Spleen (tissue), 11 donors: Measurements from ENCODE around the gene SLC19A2. TPM values are rescaled to one million over a fixed set of nuclear protein-coding genes. Genes with fewer than 3 reads are reported as not detected.
"Not testable (repeated sequence)": the region's sequence is repeated elsewhere in the genome, so short reads cannot be mapped to it uniquely, and the experiment has no call there.

Experiments used
- DNase-seq: peaks from one replicate; pipeline ENCODE4 v3.0.0-alpha.2; 2020
- H3K27ac ChIP-seq, 8 donors: fragments of 200-600 bp; sonication (generic) in 7 of 8; 1 replicate in 4 of 8; 2 replicates in 4 of 8; pipeline versions ENCODE4 v1.5.0 to v1.8.0; 2016 to 2021; ENCODE audit warnings: inconsistent platforms in 4 of 8, mild to moderate bottlenecking in 4 of 8, moderate library complexity in 1 of 8
- H3K27me3 ChIP-seq, 7 donors: fragments of 200-600 bp; sonication (generic) in 6 of 7; replicated peaks in 1 of 7; 1 replicate in 4 of 7; 2 replicates in 3 of 7; pipeline versions ENCODE4 v1.5.0 to v1.8.0; 2016 to 2021; ENCODE audit warnings: inconsistent platforms in 3 of 7, mild to moderate bottlenecking in 1 of 7
- H3K36me3 ChIP-seq, 6 donors: fragments of 200-600 bp; sonication (generic) in 5 of 6; 1 replicate in 4 of 6; 2 replicates in 2 of 6; pipeline versions ENCODE4 v1.5.0 to v1.8.0; 2016 to 2021; ENCODE audit warnings: inconsistent platforms in 2 of 6
- H3K4me1 ChIP-seq, 6 donors: fragments of 200-600 bp; sonication (generic) in 5 of 6; 1 replicate in 3 of 6; 2 replicates in 3 of 6; pipeline versions ENCODE4 v1.5.0 to v1.8.0; 2016 to 2021; ENCODE audit warnings: inconsistent platforms in 3 of 6
- H3K4me3 ChIP-seq, 8 donors: fragments of 200-600 bp; sonication (generic) in 7 of 8; 1 replicate in 4 of 8; 2 replicates in 4 of 8; pipeline versions ENCODE4 v1.5.0 to v1.8.0; 2016 to 2021; ENCODE audit warnings: inconsistent platforms in 4 of 8, mild to moderate bottlenecking in 4 of 8, moderate library complexity in 2 of 8
- H3K9me3 ChIP-seq, 8 donors: fragments of 200-600 bp; sonication (generic) in 7 of 8; 1 replicate in 4 of 8; 2 replicates in 4 of 8; pipeline versions ENCODE4 v1.5.0 to v1.8.0; 2016 to 2021; ENCODE audit warnings: inconsistent platforms in 4 of 8
- POLR2A ChIP-seq, 3 donors: fragments of 450-650 bp; IDR thresholded peaks; one replicate each; pipeline ENCODE4 v1.5.1; 2017; ENCODE audit warnings: antibody characterized with exemption in 3 of 3, mild to moderate bottlenecking in 1 of 3
- POLR2AphosphoS5 ChIP-seq, 3 donors: sonication (generic); formaldehyde crosslinking; IDR thresholded peaks; one replicate each; pipeline ENCODE4 v1.5.1; 2017; ENCODE audit warnings: antibody characterized with exemption in 3 of 3
- WGBS, 5 donors: extraction: QIAGEN DNeasy Blood & Tissue Kit in 3 of 5; methylation state at CpG; one replicate each; pipeline versions ENCODE4 v1.1.5 to v1.1.7; 2013 to 2018; 5-methylcytosine and 5-hydroxymethylcytosine counted together
- intact Hi-C: fragments of 100-400 bp; cut with DNase I; formaldehyde crosslinking; loops from one replicate; pipeline ENCODE4 v1.15.0; 2023; ENCODE audit warnings: low total_unique reads
- polyA plus RNA-seq, 3 donors: library from polyadenylated mRNA; stranded (reverse); fragments of 200-250 nt; gene quantifications; one replicate each; pipeline ENCODE4 v1.2.1, GENCODE V29; 2013
- total RNA-seq, 7 donors: library from RNA; depleted of rRNA in 3 of 7; stranded (reverse); fragments of >200 nt in 3 of 7; fragmentation: NEBNext Ultra II Directional in 4 of 7; extraction: Animal tissue kit (Norgen Biotek cat#: 25700) in 4 of 7; gene quantifications; one replicate each; pipeline versions ENCODE4 v1.1.0 to v1.2.1, GENCODE V29; 2016 to 2021
- TF ChIP-seq, protein P1 (sequence below), 11 experiments: fragments of 200-600 bp in 7 of 11; fragments of 450-650 bp in 4 of 11; sonication (generic) in 4 of 11; IDR thresholded peaks in 8 of 11; conservative IDR thresholded peaks in 3 of 11; 1 replicate in 7 of 11; 2 replicates in 4 of 11; pipeline versions ENCODE4 v1.4.0 to v1.8.0; 2016 to 2021; ENCODE audit warnings: antibody characterized with exemption in 11 of 11, inconsistent platforms in 4 of 11, mild to moderate bottlenecking in 1 of 11
- donor health status: healthy with polysubstance abuse.
- donor health status: DM: no; HTN: no; CAD: no; lungs with moderate emphysema.
- donor health status: DM: no; HTN: no; CAD: no.
- donor health status: Bipolar disorder and iron deficiency.
- donor health status: healthy.
- donor health status: DM: no; HTN: no; CAD: no.
- donor health status: DM: yes; HTN: yes; CAD: no.

The SLC19A2 gene
- total and polyA plus RNA-seq, 10 donors, result 2.0 to 6.7 (median 3.6) TPM

- no peak for DNase-seq
- Histone ChIP-seq H3K4me3 (no peak overlapping the region), H3K4me1 (peaks cover 0 to 14% (median 5%) of the 10 kb centered on the region in 6 donors), H3K27ac (no peak overlapping the region), H3K9me3 (no peaks in the 10 kb centered on the region), H3K36me3 (no peaks in the 10 kb centered on the region), H3K27me3 (no peaks in the 10 kb centered on the region)
- WGBS, 5 donors, result 10 to 16% (median 12%) methylated on average over 3 of the region's 3 CpGs
- intact Hi-C loops, result no loop called here
- TF ChIP-seq POLR2A (IDR thresholded peaks at IDR 0.05), result no peak
- TF ChIP-seq POLR2AphosphoS5 (IDR thresholded peaks at IDR 0.05), result no peak
- TF ChIP-seq, protein P1, sequence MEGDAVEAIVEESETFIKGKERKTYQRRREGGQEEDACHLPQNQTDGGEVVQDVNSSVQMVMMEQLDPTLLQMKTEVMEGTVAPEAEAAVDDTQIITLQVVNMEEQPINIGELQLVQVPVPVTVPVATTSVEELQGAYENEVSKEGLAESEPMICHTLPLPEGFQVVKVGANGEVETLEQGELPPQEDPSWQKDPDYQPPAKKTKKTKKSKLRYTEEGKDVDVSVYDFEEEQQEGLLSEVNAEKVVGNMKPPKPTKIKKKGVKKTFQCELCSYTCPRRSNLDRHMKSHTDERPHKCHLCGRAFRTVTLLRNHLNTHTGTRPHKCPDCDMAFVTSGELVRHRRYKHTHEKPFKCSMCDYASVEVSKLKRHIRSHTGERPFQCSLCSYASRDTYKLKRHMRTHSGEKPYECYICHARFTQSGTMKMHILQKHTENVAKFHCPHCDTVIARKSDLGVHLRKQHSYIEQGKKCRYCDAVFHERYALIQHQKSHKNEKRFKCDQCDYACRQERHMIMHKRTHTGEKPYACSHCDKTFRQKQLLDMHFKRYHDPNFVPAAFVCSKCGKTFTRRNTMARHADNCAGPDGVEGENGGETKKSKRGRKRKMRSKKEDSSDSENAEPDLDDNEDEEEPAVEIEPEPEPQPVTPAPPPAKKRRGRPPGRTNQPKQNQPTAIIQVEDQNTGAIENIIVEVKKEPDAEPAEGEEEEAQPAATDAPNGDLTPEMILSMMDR (IDR thresholded peaks at IDR 0.05 in 8 of 11, conservative IDR thresholded peaks at IDR 0.05 in 3 of 11), result no peak
Observed at GRCh38 chr1:169508432-169509338, 22.9 kb upstream of the SLC19A2 start.

DNA sequence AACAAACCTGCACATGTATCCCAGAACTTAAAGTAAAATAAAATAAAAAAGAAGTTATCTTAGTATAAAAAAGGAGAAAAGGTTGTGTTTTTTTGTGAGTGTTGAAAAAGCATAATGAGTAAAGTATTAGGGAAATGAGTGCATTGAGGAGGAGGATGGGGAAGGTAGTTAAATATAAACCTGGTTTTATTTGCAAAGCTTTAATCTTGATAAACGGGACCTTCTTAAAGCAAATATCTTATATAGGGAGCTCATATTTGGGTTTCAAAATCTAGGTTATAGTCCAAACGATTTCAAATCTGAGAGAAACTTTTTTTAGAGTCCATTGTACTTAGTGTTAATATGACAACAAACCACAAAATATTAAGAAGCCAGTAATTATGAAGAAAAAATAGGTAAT is 21.7 kb upstream of the SLC19A2 start:
- DNase-seq, result no peak
- no peak for TF ChIP-seq POLR2A (IDR thresholded peaks at IDR 0.05)
- Histone ChIP-seq H3K4me1 (peaks cover 0 to 14% (median 5%) of the 10 kb centered on the region in 6 donors), H3K36me3 (no peaks in the 10 kb centered on the region), H3K27ac (no peak overlapping the region), H3K27me3 (no peaks in the 10 kb centered on the region), H3K9me3 (peaks cover 0 to 1% (median 0%) of the 10 kb centered on the region in 8 donors), H3K4me3 (no peak overlapping the region)
- WGBS, 5 donors, result 76 to 84% (median 83%) methylated on average over 2 of the region's 2 CpGs
- intact Hi-C loops, result no loop called here

DNA sequence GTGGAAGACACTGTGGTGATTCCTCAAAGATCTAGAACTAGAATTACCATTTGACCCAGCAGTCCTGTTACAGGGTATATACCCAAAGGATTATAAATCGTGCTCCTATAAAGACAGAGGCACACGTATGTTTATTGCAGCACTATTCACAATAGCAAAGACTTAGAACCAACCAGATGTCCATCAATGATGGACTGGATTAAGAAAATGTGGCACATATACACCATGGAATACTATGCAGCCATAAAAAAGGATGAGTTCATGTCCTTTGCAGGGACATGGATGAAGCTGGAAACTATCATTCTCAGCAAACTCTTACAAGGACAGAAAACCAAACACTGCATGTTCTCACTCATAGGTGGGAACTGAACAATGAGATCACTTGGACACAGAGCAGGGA is 17.9 kb upstream of the SLC19A2 start:
- H3K27me3 ChIP-seq, intact Hi-C loops, H3K4me3 ChIP-seq, H3K27ac ChIP-seq, H3K9me3 ChIP-seq, DNase-seq, H3K4me1 ChIP-seq, H3K36me3 ChIP-seq: not testable (repeated sequence)
- WGBS, 5 donors, result 94 to 100% (median 96%) methylated on average over 2 of the region's 2 CpGs

- no peak for TF ChIP-seq POLR2A (IDR thresholded peaks at IDR 0.05)
- no peak for TF ChIP-seq POLR2AphosphoS5 (IDR thresholded peaks at IDR 0.05)
- TF ChIP-seq, protein P1 (IDR thresholded peaks at IDR 0.05 in 8 of 11, conservative IDR thresholded peaks at IDR 0.05 in 3 of 11), result no peak
- Histone ChIP-seq H3K36me3 (no peaks in the 10 kb centered on the region), H3K4me1 (no peaks in the 10 kb centered on the region), H3K27ac (no peak overlapping the region), H3K4me3 (no peak overlapping the region), H3K9me3 (peaks cover 0 to 11% (median 0%) of the 10 kb centered on the region in 8 donors), H3K27me3 (no peaks in the 10 kb centered on the region)
- DNase-seq, result no peak
- intact Hi-C loops, result no loop called here
Observed at GRCh38 chr1:169499807-169500206, 14.1 kb upstream of the SLC19A2 start.

DNA sequence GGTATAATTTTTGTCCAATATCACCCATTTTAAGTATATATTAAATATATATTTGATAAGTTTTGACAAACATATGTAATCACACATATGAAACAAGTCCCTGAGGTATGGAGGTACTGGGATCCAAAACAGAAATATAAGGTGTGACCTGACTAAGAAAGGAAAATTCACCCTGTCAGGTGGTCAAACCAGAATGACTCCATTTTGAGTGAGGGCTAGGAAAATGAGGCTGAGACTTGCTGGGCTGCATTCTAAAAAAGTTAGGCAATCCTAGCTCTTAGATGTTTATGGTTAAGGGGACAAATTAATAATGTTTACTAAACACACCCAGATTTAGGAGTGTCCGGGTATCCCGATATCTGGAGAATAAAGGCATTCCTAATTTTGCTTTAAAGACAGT is 11.6 kb upstream of the SLC19A2 start:
- Histone ChIP-seq H3K4me1 (no peaks in the 10 kb centered on the region), H3K27me3 (no peaks in the 10 kb centered on the region), H3K4me3 (no peak overlapping the region), H3K9me3 (peaks cover 0 to 10% (median 0%) of the 10 kb centered on the region in 8 donors), H3K27ac (no peak overlapping the region), H3K36me3 (no peaks in the 10 kb centered on the region)
- TF ChIP-seq POLR2A (IDR thresholded peaks at IDR 0.05), result no peak
- TF ChIP-seq, protein P1 (IDR thresholded peaks at IDR 0.05 in 8 of 11, conservative IDR thresholded peaks at IDR 0.05 in 3 of 11), result no peak
- no peak for TF ChIP-seq POLR2AphosphoS5 (IDR thresholded peaks at IDR 0.05)
- intact Hi-C loops, result no loop called here
- DNase-seq, result no peak
- 95 to 100% (median 97%) methylated on average over 2 of the region's 2 CpGs for WGBS, 5 donors
